Inflammatory macrophage treated with lipopolysaccharide for 4 hours (primary cell): ENCODE data around the gene SHROOM3.
A peak's percentile ranks its signal among the peaks of the same experiment; 100 is the strongest.

Experiments used
- DNase-seq: peaks from one replicate; pipeline ENCODE4 v3.0.0-alpha.2; 2020

The SHROOM3 gene

DNA sequence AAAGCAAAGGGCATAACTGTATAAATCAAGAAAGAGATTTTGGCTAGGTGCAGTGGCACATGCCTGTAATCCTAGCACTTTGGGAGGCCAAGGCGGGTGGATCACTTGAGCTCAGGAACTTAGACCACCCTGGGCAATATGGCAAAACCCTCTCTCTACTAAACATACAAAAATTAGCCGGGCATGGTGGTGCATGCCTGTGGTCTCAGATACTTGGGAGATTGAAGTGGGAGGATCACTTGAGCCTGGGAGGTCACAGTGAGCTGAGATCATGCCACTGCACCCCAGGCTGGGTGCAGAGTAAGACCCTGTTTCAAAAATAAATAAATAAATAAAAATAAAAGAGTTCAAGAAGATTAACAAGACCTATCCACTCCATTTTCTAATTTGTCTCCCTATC, 235.6 kb downstream of the SHROOM3 start:
- DNase-seq = no peak

DNA sequence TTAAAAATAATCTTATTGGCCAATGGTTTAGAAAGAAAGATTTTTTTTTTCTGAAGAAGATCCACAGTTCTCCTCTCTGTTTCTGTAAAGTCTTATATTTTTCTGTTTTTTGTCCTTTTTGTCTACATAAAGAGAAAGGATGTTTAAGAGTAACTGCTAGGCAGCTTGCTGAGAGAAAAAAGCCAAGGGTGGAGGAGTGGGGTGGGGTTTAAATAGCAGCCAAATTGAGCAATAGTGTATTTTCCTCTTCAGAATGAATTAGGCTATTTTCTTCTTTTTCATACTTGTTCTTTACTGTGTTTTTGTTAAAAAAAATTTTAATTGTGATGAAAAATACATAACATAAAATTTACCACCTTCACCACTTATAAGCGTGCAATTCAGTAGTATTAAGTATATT, 238.3 kb downstream of the SHROOM3 start:
- DNase-seq = peak; percentile 10

DNA sequence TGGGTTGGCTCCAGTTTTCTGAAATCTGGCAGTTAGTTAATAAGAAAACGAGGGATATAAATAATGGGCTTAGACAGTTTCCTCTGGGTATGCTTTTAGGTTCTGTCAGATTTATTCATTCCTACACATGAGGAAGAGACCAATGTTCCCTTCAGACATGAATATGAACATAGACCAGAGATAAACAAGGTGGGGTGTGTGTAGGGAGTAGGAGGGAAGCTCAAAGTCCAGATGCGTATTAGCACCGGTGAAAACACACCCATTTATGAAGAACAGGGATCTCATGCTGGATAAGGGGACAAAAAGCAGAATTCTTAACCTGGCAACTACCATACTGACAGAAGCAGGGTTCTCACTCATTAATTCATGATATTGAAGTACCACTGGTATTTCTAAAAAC, 240.0 kb downstream of the SHROOM3 start:
- no peak for DNase-seq

DNA sequence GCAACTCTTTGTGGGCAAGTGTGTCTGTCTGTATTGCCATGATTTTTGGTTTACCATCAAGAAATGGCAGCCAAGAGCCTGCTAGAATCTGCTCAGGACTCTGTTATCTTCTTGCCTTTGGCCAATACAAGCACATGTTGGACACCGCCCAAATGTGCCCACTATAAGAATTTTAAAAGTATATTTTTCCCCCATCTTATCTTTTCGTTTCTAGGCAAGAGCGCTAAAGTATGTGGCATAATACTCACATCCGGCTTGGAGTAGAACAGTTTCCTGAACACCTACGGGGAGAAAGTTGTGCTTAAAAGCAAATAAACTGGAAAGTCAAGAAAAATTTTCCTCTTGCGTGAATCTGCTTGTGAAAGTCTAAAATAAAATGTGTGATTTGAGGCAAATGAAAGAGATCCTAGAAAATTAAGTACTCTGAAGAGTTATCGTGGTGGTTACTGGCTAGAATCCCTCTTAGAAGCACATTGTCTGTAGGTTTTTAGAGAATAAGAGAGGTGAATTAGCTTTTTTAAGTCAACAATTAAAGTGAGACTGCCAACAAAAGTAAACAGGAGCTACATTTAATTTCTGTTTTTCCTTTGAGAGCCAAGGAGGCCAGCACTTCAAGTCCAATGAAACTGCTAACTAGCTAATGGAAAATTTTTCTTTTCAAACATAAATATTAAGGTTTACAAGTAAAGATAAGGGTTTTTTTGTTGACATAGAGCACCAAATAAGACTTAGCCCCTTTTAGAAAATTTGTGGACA, 242.7 kb downstream of the SHROOM3 start:
- DNase-seq = no peak

DNA sequence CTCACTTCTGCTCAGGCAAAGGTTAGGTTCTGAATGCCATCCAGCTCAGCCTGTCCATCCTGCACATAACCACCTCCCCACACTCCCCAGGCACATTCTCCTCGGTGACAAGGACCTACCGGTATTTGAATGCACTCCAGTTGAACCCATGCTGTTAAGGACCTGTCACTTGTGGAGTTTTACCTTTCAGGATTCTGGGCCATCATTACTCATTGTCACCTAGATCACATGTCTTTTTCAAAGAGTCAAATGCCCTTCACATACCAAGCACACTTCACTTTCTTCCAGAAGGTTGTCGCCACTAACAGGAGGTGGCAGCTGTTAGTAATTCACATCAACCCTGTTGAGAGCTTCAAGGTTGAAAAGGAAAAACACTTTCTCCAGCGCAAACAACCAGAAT, 244.7 kb downstream of the SHROOM3 start:
- no peak for DNase-seq

DNA sequence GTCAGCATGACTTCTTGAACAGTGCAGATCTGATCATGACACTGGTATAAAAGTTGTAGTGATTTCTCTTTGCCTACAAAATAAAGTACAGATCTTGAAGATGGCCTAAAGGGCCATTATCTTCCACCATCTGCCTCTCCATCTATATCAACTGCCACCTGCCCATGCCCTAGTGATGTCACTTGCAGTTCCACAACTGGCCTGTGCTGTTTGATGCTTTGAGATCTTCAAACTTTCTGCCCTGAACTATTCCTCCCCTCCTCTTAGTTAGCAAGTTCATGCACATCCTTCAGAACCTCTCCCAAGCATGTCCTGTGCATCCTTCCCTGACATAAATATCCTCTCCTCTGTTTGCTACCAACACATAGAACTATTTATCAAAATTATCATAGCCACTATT, 245.9 kb downstream of the SHROOM3 start:
- no peak for DNase-seq

DNA sequence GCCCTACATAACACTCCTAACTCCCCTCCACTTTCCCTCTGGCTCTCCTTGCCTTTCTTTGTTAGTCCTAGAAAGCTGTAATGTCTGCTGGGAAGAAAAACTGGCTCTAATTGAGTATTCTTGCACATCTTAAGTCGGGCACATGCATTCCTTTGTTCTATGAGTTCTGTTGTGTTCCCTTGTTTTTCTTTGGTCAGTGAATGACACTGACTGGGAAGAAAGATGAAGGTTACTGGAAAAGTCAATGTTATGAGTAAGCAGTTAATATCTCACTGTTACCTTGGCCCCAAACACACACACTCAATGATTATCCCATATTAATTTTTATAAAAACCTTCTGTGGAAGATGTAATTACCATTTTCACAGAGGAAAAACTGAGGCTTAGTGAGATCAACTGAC, 247.0 kb downstream of the SHROOM3 start:
- DNase-seq = no peak

DNA sequence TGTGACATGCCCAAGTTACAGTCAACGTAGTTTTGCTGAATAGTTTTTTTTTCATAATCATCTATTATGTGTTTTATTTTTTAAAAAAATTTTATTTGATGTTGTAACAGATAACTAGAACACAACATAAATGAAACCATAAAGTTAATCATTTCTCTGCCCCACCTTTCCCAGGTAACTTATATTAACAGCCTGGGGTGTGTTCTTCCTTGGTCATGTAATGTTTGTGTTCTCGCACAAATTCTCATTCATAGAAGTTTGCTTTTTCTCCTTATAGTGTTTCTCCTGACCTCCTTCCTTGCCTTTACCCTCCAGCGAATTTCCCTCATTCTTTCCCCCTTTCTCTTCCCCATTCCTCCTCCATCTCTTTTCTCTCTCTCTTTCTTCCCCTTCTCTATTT, 248.1 kb downstream of the SHROOM3 start:
- DNase-seq = no peak

DNA sequence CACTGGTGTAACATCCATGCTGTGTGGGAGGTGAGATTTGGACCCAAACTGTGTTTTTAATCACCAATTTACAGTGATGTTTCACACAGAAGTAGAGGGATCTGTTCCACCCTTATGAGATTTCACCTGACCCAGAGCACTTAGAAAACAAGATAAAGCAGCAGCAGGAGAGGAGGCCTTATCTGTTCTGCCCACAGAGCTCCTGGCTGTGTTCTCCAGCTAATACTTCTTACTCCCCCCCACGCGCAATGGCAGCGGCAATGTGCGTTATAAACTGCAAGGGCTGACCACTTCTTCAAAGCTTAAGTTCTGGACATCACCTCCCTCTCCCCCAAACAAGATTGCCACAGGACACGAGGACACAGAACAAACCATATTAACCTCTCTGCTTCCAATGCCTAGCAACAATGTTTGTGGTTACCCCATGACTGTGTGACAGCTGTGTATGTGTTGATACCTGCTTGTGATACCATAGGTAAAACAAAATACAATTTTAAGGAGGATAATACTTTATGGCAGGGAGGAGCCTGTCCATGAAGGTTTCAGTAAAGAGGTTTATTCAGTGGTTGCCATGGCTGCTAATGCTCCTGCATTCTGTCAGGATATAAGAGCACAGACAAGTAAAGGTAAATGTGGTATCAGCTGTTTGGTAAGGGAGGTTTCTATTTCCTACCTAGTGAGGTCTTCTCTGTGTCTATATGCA, 252.9 kb downstream of the SHROOM3 start:
- DNase-seq = no peak

DNA sequence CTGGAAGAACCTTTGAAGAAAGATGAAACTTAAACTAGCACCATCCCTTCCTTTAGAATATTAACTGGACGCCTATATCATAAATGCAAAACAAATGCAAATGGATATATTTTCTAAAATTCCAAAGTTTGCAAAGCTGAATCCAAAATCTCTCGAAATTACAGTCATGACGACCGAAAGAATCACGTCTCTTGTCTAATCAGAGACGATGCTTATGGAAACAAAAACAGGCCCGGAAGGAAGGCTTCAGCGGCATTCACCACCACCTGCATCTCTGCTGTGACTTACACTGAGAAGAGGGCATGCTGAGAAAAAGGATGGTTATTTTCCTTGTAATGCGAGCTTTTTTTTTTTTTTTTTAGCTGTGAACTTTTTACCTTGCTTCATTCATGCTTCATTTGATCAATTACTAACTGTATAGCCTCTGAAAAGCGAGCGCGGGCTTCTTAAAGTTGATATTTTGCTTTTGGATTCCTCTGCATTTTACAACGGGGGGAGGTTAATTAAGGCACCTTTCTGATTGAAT, 253.7 kb downstream of the SHROOM3 start:
- no peak for DNase-seq

DNA sequence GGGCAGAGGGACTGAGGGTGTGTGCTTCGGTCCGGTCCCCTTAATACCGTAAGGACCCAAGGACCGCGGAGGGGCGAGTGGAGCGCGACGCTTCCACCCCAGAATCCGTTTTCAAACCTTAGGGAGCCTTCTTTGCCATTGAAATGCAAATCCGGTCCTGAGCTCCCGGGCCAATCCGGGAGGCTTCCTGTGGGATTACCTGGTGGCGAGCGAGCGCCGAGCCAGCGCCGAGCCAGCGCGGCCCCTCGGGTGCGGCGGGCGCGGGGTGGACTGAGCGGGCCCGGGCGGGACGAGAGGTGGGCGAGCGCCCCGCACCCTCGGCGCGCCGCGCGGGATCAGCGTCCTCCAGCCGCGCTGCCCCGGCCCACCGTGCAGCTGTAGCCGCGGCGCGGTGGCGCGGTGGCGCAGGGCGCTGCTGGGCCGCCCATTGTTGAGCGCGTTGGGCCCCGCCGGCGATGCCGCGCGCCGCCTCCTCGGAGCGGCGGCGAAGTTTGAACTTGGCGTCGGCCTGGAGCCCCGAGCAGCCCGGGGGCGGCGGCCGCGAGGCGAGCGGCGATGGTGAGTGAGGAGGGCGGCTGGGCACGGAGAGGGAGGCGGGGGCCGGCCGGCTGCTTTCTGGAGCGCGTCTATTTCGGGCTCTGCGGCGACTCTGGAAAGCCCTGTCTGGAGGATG, 254.3 kb downstream of the SHROOM3 start:
- no peak for DNase-seq

DNA sequence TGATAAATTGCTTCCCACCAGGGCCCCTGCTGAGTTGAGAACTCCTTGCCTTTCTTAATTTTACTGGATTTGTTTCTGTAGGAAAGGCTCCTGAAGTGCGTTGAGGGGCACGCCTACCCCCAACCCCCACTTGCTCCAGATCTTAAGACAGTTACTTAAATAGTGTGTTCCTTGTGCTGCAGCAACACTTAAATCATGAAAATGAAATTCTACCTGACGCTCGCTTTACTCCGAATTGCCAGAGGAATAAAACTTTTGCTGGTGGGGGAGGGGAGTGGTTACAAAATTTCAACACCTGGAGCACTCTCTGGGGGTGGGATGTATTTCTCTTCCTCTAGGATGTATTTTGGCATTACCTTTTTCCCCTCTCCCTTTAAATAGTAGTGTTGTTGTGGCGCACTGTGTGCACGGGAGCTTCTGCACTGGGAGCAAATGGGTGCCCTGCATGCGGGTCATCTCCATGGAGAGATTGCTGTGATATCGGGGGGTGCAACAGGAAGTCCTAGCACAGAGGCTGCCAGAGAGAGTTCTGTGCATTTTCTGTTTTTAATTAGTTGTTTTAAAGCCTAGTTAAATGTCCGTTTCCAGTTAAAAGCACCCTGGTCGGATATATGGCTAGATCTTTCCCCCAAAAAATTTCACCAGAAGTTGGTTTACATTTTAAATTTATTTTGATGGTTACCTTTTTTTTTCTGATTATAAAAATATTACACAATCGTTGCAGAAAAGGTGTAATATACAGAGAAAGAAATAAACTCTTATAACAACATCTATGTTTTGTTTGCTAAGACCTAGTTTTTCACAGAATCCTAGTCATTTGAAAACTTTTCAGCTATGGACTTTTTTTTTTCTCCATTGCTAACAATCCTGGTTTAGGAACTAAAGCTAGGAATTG, 255.2 kb downstream of the SHROOM3 start:
- DNase-seq = no peak

DNA sequence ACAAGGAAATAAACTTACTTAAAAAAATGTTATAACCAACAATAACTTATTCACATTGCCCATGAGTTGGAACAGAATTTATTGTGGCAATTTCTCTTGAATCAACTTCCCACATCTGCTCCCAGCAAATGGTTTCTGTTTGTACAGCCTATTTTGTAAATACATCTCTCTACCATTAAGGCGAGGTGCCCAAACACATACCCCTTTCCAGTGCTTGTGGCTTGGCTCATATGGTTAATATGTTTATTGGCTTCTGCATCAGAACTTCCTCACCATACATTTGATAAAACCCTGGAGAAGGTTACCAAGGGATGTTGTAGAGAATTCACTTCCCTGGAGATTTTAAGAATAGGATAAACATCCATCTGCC, 255.9 kb downstream of the SHROOM3 start:
- no peak for DNase-seq

DNA sequence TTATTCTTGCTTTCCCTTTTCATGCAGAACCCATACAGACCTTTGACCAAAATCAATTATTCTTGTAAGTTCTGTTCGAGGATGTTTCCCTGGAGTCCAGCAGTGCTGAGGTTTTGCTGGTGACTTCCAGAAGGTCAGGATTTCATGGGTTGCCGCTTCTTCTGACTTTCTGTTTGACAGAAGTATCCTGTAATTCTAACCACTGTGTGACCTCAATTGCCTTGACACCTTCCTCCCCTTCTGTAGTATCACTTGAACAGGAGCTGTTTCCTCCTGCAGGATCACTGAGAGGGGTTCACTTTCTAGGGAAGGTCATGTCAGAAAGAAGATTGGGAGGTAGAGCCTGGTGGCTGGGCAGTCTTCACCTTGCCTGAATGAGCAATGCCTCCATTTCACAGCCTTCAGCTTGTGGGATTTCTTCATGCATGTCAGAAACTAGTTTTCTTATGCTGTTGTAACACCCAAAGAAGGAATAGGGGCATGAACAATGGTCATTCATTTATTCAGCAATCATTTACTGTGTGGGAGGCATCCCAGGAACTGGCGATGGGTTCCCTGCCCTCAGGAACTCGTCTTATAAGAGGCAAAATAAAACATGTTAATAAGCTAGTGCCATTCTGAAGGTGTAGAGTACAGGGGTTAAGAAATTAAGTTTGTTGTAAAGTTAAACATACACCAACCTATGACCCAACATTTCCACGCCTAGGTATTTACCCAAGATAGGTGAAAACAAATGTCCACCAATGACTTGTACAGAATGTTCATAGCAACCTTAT, 257.0 kb downstream of the SHROOM3 start:
- DNase-seq = no peak

DNA sequence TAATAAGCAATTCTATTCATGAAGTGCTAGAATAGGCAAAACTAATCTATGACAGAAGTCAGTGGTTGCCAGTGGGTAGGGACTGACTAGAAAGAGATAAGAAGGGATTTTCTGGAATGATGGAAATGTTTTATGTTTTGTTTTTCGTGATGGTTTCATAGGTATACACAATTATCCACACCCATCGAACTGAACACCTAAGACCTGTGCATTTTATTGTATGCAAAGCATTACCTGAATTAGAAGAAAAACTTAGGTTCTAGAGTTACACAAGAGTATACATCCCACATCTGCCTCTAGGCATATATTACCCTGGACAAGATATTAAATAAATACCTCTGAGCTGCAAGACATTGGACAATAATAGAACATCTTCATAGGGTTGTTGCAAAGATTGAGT, 257.7 kb downstream of the SHROOM3 start:
- no peak for DNase-seq

DNA sequence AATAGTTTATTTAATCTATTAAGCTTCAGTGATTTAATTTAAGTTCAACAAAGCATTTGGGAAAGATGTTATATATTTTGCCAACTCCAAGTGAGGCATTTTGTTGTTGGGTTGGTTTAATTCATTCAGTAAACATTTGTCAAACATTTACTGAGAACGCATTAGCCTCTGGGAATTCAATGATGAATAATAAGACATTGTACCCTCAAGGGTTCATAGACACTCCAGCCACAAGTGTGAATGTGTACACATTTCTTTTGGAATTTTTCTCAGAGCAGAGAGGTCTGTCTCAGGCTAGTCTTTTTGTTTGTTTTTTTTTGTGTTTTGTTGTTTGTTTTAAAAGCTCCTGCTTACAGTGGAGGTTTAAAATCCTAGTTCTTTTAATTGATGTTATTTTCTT, 259.0 kb downstream of the SHROOM3 start:
- no peak for DNase-seq

DNA sequence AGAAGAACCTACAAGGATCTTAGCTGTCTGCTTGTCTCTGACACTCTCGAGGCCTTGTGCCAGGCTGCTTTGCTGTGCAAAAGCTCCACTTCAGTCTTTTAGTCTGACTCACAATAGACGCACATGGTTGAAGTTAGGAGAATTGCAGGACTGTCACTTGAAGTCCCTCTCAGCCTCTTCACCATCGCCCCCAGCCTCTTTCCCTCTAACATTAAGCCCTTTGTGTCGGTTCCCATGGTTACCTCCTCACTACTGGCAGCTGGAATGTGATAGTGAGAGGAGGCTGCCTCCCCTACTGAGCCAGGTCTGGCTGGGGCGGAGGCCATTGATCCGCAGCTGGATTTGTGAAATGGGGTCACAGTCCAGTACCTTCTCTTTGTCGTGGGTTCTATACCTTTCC, 261.1 kb downstream of the SHROOM3 start:
- DNase-seq = no peak

DNA sequence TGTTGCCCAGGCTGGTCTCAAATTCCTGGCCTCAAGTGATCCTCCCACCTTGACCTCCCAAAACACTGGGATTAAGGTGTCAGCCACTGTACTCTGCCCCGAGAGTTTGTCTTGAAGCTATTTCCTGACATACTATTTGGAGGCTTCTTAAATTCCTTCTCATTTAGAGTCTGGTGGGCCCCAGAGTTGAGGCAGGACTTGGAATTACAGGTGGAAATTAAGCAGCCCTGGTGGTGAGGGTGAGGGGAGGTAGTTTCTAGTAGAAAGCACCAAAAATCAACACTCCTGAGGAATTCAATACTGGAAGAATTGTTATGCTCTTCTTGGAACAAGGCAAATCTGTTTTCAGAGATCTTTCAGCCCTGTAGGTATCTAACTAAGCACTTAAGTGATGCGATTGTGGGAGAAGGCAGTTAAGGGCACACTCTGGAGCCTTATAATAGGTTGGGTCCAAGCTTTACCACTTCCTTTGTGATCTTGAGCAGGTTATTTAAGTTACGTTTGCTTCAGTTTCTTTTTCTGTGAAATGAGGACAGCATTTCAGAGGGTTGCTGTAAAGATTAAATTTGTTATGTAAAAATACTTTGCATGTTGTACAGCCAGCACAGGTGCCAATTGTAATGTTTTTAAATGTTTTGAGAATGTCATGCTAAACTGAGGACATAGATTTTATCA, 262.2 kb downstream of the SHROOM3 start:
- no peak for DNase-seq

DNA sequence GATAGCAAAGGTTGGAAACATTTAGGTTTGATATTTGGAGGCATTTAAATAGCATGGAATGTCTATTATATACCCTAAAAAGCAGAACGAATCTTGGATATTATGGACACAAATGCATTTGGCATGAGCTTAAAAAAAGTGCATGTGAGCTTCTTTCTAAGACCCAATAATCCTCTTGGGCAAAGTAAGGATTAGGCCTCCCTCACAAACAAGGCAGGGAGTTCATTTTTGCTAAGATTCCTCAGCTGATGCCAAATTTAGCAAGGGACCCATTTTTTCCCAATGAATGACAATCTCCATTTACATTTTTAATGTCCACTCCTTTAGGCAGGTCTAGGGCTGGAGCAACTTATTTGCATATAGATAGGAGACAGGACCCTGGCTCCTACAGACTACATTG, 263.1 kb downstream of the SHROOM3 start:
- no peak for DNase-seq

DNA sequence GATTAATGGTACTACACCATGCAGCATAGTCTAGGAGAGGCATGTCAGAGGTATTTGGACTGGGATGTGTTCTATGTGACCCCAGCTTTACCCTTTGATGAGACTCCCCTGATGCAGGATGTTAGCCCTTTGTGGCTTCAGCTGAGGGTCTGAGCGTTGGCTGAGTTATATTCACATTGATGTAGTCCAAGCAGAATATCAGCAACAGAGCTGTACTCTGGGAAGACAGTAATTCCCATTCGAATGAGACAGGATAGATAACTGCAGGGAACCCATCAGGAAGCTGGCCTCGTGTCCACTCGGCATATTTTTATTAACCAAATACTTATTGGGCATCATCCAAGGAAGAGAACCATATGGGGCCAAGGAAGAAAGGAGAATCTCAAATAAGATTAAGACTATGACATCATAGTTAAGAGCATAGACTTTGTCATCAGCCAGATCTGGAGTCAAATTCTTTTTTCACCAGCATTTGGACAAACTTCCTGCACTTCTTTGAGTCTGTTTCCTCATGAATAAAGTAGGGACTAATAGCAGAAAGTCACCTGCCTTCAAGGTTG, 264.8 kb downstream of the SHROOM3 start:
- DNase-seq = no peak

DNA sequence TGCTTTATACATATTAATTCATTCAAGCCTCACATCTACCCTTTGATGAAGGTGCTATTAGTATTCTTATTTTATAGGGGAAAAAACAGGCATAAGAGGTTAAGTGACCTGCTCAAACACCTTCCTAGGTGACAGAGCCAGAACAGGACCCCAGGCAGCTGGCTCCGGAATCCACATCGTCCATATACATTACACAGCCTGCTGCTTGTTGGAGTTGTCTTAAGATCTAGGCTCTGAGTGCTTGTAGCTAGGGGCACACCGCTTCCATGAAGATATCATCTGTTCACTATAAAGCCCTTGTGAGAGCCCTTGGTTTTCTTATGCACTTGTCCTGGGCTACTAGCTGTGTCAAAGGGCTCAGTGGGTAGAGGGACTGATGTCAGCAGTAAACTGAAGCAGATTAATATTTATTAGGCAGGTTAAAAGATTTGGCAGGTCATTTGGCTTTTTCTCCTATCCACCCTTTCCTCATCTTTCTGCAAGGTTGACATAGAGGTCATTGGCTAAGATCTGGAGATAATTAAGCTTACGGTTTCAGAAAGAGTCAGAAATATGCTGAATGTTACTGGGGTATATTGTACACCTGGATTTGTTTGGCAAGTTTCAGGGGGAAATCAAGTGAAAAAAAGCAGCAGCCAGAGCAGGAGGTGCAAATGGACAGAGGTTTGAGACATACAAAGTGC, 267.6 kb downstream of the SHROOM3 start:
- no peak for DNase-seq
